ENCODE measurements around the gene APLP2. TPM values are rescaled to one million over a fixed set of nuclear protein-coding genes. Genes with fewer than 3 reads are reported as not detected.

The APLP2 gene
- polyA plus RNA-seq, 1 donor from 2014 or later: 226 TPM

- Histone ChIP-seq H3K27ac (ENCODE audit: low read length) (no peak overlapping the region), H3K36me3 (ENCODE audit: insufficient read depth, low read length) (no peaks in the 10 kb centered on the region), H3K9ac (ENCODE audit: low read length) (no peak overlapping the region), H3K4me3 (ENCODE audit: low read length) (no peak overlapping the region), H2AFZ (ENCODE audit: low read depth, low read length) (no peak overlapping the region), H3K9me2 (ENCODE audit: insufficient read depth, low read length) (no peaks in the 10 kb centered on the region), H3K4me2 (ENCODE audit: low read length) (no peak overlapping the region), H3K9me3 (ENCODE audit: low read length) (no peaks in the 10 kb centered on the region), H3F3A (ENCODE audit: insufficient read depth, low read length, poor library complexity, severe bottlenecking) (no peaks in the 10 kb centered on the region), H4K20me1 (ENCODE audit: insufficient read depth) (no peaks in the 10 kb centered on the region), H3K27me3 (ENCODE audit: insufficient read depth, low read depth, low read length) (no peaks in the 10 kb centered on the region), H3K79me2 (replicated peaks; ENCODE audit: insufficient read depth, low read length) (peaks cover 8% of the 10 kb centered on the region)
- no peak for TF ChIP-seq RAD21 (conservative IDR thresholded peaks at IDR 0.05)
- no peak for TF ChIP-seq POLR2AphosphoS5 (IDR thresholded peaks at IDR 0.05)
Observed at GRCh38 chr11:130066338-130066737, 3.4 kb upstream of the APLP2 start.

GRCh38 chr11:130068546-130068985 is 1.1 kb upstream of the APLP2 start:
- no peak for TF ChIP-seq TAF1 (IDR thresholded peaks at IDR 0.05; ENCODE audit: low read depth)
- no peak for TF ChIP-seq SMC3 (conservative IDR thresholded peaks at IDR 0.05; ENCODE audit: poor library complexity)
- TF ChIP-seq EP300 (conservative IDR thresholded peaks at IDR 0.05; ENCODE audit: poor library complexity, severe bottlenecking): no peak
- TF ChIP-seq MXI1 (conservative IDR thresholded peaks at IDR 0.05; ENCODE audit: poor library complexity, severe bottlenecking): no peak
- peak overlapping the region; percentile 91 for H2AFZ ChIP-seq (ENCODE audit: low read depth, low read length)
- no peaks in the 10 kb centered on the region for H3K27me3 ChIP-seq (ENCODE audit: insufficient read depth, low read depth, low read length)
- H3K79me2 ChIP-seq (replicated peaks; ENCODE audit: insufficient read depth, low read length): peaks cover 30% of the 10 kb centered on the region
- no peaks in the 10 kb centered on the region for H3K9me2 ChIP-seq (ENCODE audit: insufficient read depth, low read length)
- peak overlapping the region; percentile 77 for H3K4me3 ChIP-seq (ENCODE audit: low read length)
- no peaks in the 10 kb centered on the region for H4K20me1 ChIP-seq (ENCODE audit: insufficient read depth)
- H3K4me2 ChIP-seq (ENCODE audit: low read length): peak overlapping the region; percentile 92
- no peaks in the 10 kb centered on the region for H3K36me3 ChIP-seq (ENCODE audit: insufficient read depth, low read length)
- no peaks in the 10 kb centered on the region for H3K9me3 ChIP-seq (ENCODE audit: low read length)
- peak overlapping the region; percentile 78 for H3K9ac ChIP-seq (ENCODE audit: low read length)
- H3F3A ChIP-seq (ENCODE audit: insufficient read depth, low read length, poor library complexity, severe bottlenecking): no peaks in the 10 kb centered on the region
- H3K27ac ChIP-seq (ENCODE audit: low read length): peak overlapping the region; percentile 84

- no peaks in the 10 kb centered on the region for H3K36me3 ChIP-seq (ENCODE audit: insufficient read depth, low read length)
- H3F3A ChIP-seq (ENCODE audit: insufficient read depth, low read length, poor library complexity, severe bottlenecking): no peaks in the 10 kb centered on the region
- peak overlapping the region; percentile 92 for H3K4me2 ChIP-seq (ENCODE audit: low read length)
- H3K27me3 ChIP-seq (ENCODE audit: insufficient read depth, low read depth, low read length): no peaks in the 10 kb centered on the region
- peak overlapping the region; percentile 77 for H3K4me3 ChIP-seq (ENCODE audit: low read length)
- H4K20me1 ChIP-seq (ENCODE audit: insufficient read depth): no peaks in the 10 kb centered on the region
- H3K9me2 ChIP-seq (ENCODE audit: insufficient read depth, low read length): no peaks in the 10 kb centered on the region
- H3K27ac ChIP-seq (ENCODE audit: low read length): peak overlapping the region; percentile 84
- peak overlapping the region; percentile 91 for H2AFZ ChIP-seq (ENCODE audit: low read depth, low read length)
- H3K79me2 ChIP-seq (replicated peaks; ENCODE audit: insufficient read depth, low read length): peaks cover 35% of the 10 kb centered on the region
- TF ChIP-seq RAD21 (conservative IDR thresholded peaks at IDR 0.05) (no peak), POLR2AphosphoS5 (IDR thresholded peaks at IDR 0.05) (peak; percentile 59), REST (IDR thresholded peaks at IDR 0.05; ENCODE audit: borderline replicate concordance) (peak; percentile 67), SMC3 (conservative IDR thresholded peaks at IDR 0.05; ENCODE audit: poor library complexity) (no peak), EP300 (conservative IDR thresholded peaks at IDR 0.05; ENCODE audit: poor library complexity, severe bottlenecking) (no peak), EZH2 (IDR thresholded peaks at IDR 0.05; ENCODE audit: borderline replicate concordance, insufficient read depth, low read length, poor library complexity, severe bottlenecking) (no peak), CTCF (IDR thresholded peaks at IDR 0.05; ENCODE audit: poor library complexity, severe bottlenecking) (no peak), TAF1 (IDR thresholded peaks at IDR 0.05; ENCODE audit: low read depth) (no peak), MXI1 (conservative IDR thresholded peaks at IDR 0.05; ENCODE audit: poor library complexity, severe bottlenecking) (peak; percentile 28)
- H3K9me3 ChIP-seq (ENCODE audit: low read length): no peaks in the 10 kb centered on the region
- peak overlapping the region; percentile 78 for H3K9ac ChIP-seq (ENCODE audit: low read length)
Observed at GRCh38 chr11:130068986-130069658, 572 bp upstream of the APLP2 start.

All from neural cell (in vitro differentiated cells).